CD4-positive, alpha-beta T cell (primary cell): Measurements from ENCODE around the gene MYH10. TPM values are rescaled to one million over a fixed set of nuclear protein-coding genes. Genes with fewer than 3 reads are reported as not detected.

Source experiments
- ATAC-seq: fragments of 200-7000 bp; cut with Tn5 transposase; one replicate; pipeline ENCODE4 v1.10.0; 2022; ENCODE audit warnings: mild to moderate bottlenecking; ENCODE audit not compliant: poor library complexity
- CTCF ChIA-PET: fragments of 350-600 bp; sonication (Branson Sonifier 250); formaldehyde crosslinking; loops from one replicate; lab custom pipeline; 2021; ENCODE audit warnings: antibody characterized with exemption, inconsistent platforms; lab: Charles Lee
- POLR2A ChIA-PET: fragments of 350-600 bp; sonication (Branson Sonifier 250); formaldehyde crosslinking; loops from one replicate; lab custom pipeline; 2021; ENCODE audit warnings: antibody characterized with exemption, inconsistent platforms; lab: Charles Lee
- DNase-seq, 14 experiments: peaks; one replicate each; pipeline ENCODE4 v3.0.0-alpha.2; 2013 to 2020; ENCODE audit warnings: mixed read lengths in 2 of 14
- H3K27ac ChIP-seq, 2 donors: one replicate each; pipeline versions ENCODE4 v1.5.1 to v1.7.0; 2013; ENCODE audit warnings: low read length in 2 of 2, low read depth in 1 of 2, mild to moderate bottlenecking in 1 of 2
- H3K27me3 ChIP-seq, 2 experiments: 1 replicate in 1 of 2; 2 replicates in 1 of 2; pipeline versions ENCODE4 v1.6.1 to v1.7.0; 2013; ENCODE audit warnings: low read length in 2 of 2, control low read depth in 1 of 2, mild to moderate bottlenecking in 1 of 2, moderate library complexity in 1 of 2; ENCODE audit not compliant: insufficient read depth in 2 of 2, control insufficient read depth in 1 of 2
- H3K36me3 ChIP-seq: one replicate; pipeline ENCODE4 v1.6.1; 2013; ENCODE audit warnings: low read length, control low read depth; ENCODE audit not compliant: insufficient read depth
- H3K4me1 ChIP-seq: one replicate; pipeline ENCODE4 v1.6.1; 2013; ENCODE audit warnings: low read length, control low read depth; ENCODE audit not compliant: insufficient read depth
- H3K4me3 ChIP-seq: one replicate; pipeline ENCODE4 v1.5.1; 2013; ENCODE audit warnings: mild to moderate bottlenecking, low read length, moderate library complexity
- H3K9me3 ChIP-seq, 2 experiments: 1 replicate in 1 of 2; 2 replicates in 1 of 2; pipeline versions ENCODE4 v1.6.1 to v1.7.0; 2013; ENCODE audit warnings: low read length in 2 of 2, mild to moderate bottlenecking in 2 of 2, control low read depth in 1 of 2, moderate library complexity in 1 of 2; ENCODE audit not compliant: control insufficient read depth in 1 of 2, insufficient read depth in 1 of 2
- H3K27ac Mint-ChIP-seq: one replicate; pipeline ENCODE4 v1.8.0; 2020; ENCODE audit warnings: mixed read lengths
- H3K27me3 Mint-ChIP-seq: one replicate; pipeline ENCODE4 v1.8.0; 2021; ENCODE audit warnings: mixed read lengths
- H3K36me3 Mint-ChIP-seq: one replicate; pipeline ENCODE4 v1.8.0; 2021; ENCODE audit warnings: low read depth, mixed read lengths
- H3K4me1 Mint-ChIP-seq: one replicate; pipeline ENCODE4 v1.8.0; 2021; ENCODE audit warnings: low read depth, mixed read lengths
- H3K4me3 Mint-ChIP-seq: one replicate; pipeline ENCODE4 v1.8.0; 2020; ENCODE audit warnings: mild to moderate bottlenecking, mixed read lengths
- H3K9me3 Mint-ChIP-seq: one replicate; pipeline ENCODE4 v1.8.0; 2020; ENCODE audit warnings: mixed read lengths
- intact Hi-C, 2 experiments: fragments of 100-400 bp; cut with DNase I in 1 of 2; cut with micrococcal nuclease in 1 of 2; formaldehyde crosslinking; loops; one replicate each; pipeline versions ENCODE4 v1.15.1 to v1.9.0; 2023 to 2025; cut with DNase I, micrococcal nuclease
- total RNA-seq, 174 experiments: library from RNA in 2 of 174; stranded (reverse) in 2 of 174; gene quantifications; one replicate each; pipeline ENCODE4 v1.2.3 and lab custom pipeline; 2021 to 2026
- TF ChIP-seq, protein P1 (sequence below): fragments of 200-600 bp; IDR thresholded peaks from one replicate; pipeline ENCODE4 v1.8.0; 2022; ENCODE audit warnings: antibody characterized with exemption, mild to moderate bottlenecking

MYH10 gene
- total RNA-seq, 2 experiments from 2014 or later = 1.5 to 1.9 TPM

DNA sequence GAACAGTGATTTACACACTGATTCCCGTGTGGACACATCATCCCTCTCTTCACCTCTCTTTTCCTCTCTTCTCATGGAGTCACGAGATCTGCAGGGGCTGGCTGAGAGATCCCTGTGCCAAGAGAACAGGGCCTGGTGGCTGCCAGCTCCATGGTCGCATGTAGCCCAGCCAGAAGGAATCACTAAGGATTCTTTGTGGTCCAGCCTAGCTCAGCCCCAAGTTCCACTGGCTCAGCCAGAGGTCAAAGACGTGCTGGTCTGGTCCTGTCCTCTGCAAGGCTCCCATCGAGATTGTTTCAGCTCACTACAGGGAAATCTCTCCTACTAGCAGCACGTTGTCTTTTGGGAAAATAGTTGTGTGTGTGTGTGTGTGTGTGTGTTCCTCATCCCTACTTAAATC is 128.4 kb downstream of the MYH10 start:
- ATAC-seq (no peak), DNase-seq (no peak)
- no peaks in the 10 kb centered on the region for H3K36me3 ChIP-seq
- H3K4me1 ChIP-seq = no peaks in the 10 kb centered on the region
- intact Hi-C loops = no loop called here
- H3K9me3 Mint-ChIP-seq = no peaks in the 10 kb centered on the region
- no peaks in the 10 kb centered on the region for H3K27me3 ChIP-seq
- CTCF ChIA-PET = no interaction called here
- no peaks in the 10 kb centered on the region for H3K9me3 ChIP-seq
- no peak overlapping the region for H3K27ac Mint-ChIP-seq
- H3K27ac ChIP-seq = no peak overlapping the region
- no peak overlapping the region for H3K4me3 ChIP-seq
- no peaks in the 10 kb centered on the region for H3K27me3 Mint-ChIP-seq
- H3K36me3 Mint-ChIP-seq = no peaks in the 10 kb centered on the region
- no peak overlapping the region for H3K4me3 Mint-ChIP-seq
- no peaks in the 10 kb centered on the region for H3K4me1 Mint-ChIP-seq
- TF ChIP-seq, protein P1, sequence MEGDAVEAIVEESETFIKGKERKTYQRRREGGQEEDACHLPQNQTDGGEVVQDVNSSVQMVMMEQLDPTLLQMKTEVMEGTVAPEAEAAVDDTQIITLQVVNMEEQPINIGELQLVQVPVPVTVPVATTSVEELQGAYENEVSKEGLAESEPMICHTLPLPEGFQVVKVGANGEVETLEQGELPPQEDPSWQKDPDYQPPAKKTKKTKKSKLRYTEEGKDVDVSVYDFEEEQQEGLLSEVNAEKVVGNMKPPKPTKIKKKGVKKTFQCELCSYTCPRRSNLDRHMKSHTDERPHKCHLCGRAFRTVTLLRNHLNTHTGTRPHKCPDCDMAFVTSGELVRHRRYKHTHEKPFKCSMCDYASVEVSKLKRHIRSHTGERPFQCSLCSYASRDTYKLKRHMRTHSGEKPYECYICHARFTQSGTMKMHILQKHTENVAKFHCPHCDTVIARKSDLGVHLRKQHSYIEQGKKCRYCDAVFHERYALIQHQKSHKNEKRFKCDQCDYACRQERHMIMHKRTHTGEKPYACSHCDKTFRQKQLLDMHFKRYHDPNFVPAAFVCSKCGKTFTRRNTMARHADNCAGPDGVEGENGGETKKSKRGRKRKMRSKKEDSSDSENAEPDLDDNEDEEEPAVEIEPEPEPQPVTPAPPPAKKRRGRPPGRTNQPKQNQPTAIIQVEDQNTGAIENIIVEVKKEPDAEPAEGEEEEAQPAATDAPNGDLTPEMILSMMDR = no peak
- POLR2A ChIA-PET = no interaction called here

GRCh38 chr17:8500609-8501008 is 129.9 kb downstream of the MYH10 start:
- TF ChIP-seq, protein P1 = no peak
- H3K4me3 Mint-ChIP-seq = no peak overlapping the region
- H3K4me1 Mint-ChIP-seq = no peaks in the 10 kb centered on the region
- intact Hi-C loops = no loop called here
- H3K27ac Mint-ChIP-seq = no peak overlapping the region
- ChIA-PET CTCF (no interaction called here), POLR2A (no interaction called here)
- DNase-seq = no peak
- Histone ChIP-seq H3K4me3 (no peak overlapping the region), H3K9me3 (no peaks in the 10 kb centered on the region), H3K27me3 (no peaks in the 10 kb centered on the region), H3K27ac (no peak overlapping the region), H3K4me1 (no peaks in the 10 kb centered on the region), H3K36me3 (no peaks in the 10 kb centered on the region)
- no peaks in the 10 kb centered on the region for H3K9me3 Mint-ChIP-seq
- no peaks in the 10 kb centered on the region for H3K36me3 Mint-ChIP-seq
- ATAC-seq = no peak
- H3K27me3 Mint-ChIP-seq = no peaks in the 10 kb centered on the region

DNA sequence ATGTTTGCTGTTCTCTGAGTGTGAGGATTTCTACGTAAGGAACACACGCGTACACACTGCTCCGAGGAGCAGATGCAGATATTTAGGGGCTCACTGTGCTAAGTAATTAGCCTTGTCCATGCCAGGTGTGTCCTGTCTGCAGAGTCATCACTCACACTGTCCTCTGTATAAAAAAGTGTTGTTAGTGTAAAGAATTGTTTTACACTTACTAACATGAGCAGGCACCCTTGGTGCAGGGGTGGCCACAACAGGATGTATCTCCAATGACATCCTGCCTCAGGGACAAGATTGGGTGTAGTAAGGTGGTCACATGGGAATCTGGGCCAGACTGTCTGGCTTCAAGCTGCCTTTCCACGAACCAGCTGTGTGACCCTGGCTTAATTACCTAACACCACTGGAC is 130.9 kb downstream of the MYH10 start:
- no peak overlapping the region for H3K27ac ChIP-seq
- Mint-ChIP-seq H3K4me1 (no peaks in the 10 kb centered on the region), H3K9me3 (no peaks in the 10 kb centered on the region), H3K27me3 (no peaks in the 10 kb centered on the region), H3K27ac (no peak overlapping the region), H3K36me3 (no peaks in the 10 kb centered on the region), H3K4me3 (no peak overlapping the region)
- H3K27me3 ChIP-seq = no peaks in the 10 kb centered on the region
- TF ChIP-seq, protein P1 = no peak
- H3K36me3 ChIP-seq = no peaks in the 10 kb centered on the region
- intact Hi-C loops = no loop called here
- POLR2A ChIA-PET = no interaction called here
- H3K9me3 ChIP-seq = no peaks in the 10 kb centered on the region
- no peaks in the 10 kb centered on the region for H3K4me1 ChIP-seq
- ATAC-seq (no peak), DNase-seq (no peak)
- CTCF ChIA-PET = no interaction called here
- no peak overlapping the region for H3K4me3 ChIP-seq
